NCI-H146 treated with DMSO at 0.1 percent for 48 hours (cell line): ENCODE data around the gene CLOCK.

ENCODE experiments used
- DNase-seq: peaks from one replicate; lab custom pipeline; 2025; ENCODE audit not compliant: unreplicated experiment; lab: John Stamatoyannopoulos, UW

The CLOCK gene

DNA sequence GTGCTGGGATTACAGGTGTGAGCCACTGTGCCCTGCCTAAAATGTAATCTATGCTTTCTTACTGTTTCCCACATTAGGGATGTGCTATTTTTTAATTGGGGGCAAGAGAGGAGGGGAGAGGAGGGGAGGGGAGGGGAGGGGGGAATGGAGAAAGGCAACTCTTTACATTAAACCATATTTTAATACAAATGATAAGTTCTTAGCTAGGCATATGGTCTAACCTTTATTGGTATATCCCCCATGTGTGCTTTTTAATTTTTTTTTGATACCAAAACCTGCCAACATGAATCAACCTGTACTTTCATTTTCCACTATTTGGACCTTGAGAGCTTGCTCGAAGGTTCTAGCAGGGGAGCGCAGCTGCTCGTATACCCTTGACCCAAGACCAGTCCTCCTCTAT, 6.4 kb downstream of the CLOCK start:
- DNase-seq, result no peak

DNA sequence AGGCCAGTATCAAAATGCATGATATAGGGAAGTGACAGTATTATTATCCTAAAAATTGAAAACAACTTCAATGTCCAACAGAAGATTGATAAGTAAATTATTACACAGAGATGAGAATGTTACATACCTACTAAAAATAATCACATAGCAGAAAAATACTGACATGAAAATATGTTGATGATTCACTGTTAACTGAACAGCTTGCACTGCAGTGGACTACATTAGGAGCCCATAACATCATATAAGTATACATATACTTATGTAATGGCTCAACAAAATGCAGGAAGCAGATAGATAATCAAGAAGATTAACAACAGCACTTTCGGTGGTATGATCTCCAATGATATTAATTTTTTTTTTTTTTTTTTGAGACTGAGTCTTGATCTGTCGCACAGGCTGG, 7.1 kb downstream of the CLOCK start:
- no peak for DNase-seq

DNA sequence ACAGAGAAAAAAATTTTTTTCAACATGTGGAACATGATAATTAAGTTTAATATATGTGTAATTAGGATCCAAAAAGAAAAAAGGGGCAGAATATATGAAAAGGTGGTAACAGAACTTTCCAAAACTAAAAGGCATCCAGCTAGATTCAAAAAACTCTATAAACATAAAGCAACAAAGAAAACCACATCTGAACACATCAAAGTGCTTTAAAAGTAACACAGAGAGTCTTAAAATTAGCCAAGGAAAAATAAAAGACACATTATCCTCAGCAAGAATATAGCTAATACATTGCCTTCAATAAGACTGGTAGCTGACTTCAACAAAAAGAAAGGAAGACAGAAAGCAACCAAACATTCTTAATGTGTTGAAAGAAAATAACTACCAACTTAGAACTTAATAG, 8.2 kb downstream of the CLOCK start:
- DNase-seq, result no peak

DNA sequence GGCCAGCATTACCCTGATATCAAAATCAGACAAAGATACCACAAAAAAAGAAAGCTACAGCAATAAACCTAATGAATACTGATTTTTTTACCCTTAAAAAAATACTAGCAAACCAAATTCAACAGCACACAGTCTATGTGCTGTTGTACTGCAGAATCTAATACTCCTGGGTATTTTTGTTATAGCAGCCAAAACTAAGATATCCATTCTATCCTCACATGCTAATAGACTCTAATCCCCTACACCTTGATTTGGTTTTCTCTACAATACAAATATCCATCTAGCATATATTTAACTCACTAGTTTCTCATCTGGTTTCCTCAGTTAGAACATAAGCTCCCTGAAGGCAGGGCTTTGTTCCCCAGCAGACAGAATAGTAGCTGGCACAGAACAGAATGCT, 12.4 kb downstream of the CLOCK start:
- DNase-seq, result no peak

DNA sequence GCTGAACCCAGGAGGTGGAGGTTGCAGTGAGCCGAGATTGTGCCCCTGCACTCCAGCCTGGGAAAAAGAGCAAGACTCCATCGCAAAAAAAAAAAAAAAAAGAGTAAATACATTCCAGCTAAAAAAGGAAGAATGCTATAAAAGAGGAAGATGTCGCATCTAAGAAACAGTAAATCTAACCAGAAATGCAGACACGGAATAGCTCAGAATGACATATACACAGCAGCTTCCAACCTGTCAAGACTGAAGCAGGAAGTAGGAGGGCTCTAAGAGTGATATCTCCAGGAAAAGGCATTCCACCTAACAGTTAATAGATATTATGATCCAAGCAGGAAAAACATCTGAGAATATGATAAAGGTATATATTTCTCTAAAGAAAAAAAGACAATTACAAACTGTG, 16.0 kb downstream of the CLOCK start:
- DNase-seq, result no peak

DNA sequence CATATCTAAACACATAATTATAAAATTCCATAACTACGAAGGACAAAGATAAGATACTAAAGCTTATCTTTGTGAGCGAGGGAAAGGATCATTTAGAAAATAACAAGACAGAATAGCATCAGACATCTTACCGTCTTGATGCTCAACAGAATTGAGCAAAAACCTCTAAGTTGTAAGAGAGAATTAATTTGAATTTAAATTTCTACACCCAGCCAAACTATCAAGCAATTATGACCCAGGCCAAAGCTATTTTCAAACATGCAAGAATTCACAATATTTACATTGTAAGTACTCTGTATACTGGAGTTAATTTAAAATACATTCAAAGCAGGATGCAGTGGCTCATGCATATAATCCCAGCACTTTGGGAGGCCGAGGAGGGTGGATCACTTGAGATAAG, 16.5 kb downstream of the CLOCK start:
- no peak for DNase-seq

DNA sequence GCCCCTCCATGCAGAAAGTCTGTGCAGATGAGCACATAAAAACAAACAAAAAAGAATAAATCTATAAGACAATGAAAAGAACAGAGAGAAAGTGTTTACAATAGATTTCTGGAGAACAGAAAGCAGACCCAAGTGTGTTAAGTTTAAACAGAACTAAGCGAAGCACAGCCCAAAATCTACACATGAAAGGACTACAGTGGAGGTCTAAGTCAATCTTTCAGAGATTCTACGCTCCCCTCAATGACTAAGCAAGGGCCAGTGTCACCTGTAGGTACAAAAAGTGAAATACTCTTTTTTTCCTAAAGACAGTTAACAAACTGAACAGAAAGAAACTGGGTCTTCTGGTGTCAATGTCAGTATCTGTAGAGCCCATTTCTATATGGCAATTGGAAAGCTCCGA, 18.2 kb downstream of the CLOCK start:
- no peak for DNase-seq

DNA sequence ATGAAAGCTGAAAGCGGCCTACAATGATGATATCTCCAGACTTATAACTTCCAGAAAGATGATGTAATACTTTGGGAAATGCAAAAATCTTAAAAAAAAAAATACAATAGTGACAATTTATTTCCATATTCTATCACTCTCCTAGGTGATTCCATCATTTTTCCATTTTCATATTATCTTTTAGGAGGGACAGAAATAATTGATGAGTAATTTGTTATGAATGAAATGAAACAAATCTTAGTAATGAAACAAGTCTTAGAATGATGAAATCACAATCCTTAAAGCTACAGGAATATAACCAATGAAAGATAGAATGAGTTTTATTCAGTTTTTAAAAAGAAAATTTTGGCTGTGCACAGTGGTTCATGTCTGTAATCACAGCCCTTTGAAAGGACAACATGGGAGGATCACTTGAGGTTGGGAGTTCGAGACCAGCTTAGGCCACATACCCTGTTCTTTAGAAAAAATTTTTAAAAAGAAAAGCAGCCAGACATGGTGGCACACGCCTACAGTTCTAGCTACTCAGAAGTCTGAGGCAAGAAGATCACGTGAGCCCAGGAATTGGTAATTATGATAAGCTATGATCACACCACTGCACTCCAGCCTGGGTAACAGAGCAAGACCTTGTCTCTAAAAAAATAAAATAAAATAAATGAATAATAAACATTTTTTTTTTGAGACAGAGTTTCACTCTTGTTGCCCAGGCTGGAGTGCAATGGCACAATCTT, 21.7 kb downstream of the CLOCK start:
- DNase-seq, result no peak

DNA sequence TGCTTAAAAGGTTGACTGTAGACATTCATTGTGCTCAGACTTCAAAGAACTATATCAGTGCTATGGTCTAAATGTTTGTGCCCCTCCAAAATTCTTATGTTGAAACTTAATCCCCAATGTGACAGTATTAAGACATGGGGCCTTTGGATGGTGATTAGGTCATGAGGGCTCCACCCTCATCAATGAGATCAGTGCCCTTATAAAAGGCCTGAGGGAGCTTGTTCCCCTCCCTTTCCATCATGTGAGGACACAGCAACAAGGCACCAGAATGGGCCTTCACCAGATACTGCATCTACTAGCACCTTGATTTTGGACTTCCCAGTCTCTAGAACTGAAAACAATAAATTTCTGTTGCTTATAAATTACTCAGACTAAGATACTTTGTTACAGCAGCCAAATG, 28.3 kb downstream of the CLOCK start:
- no peak for DNase-seq

DNA sequence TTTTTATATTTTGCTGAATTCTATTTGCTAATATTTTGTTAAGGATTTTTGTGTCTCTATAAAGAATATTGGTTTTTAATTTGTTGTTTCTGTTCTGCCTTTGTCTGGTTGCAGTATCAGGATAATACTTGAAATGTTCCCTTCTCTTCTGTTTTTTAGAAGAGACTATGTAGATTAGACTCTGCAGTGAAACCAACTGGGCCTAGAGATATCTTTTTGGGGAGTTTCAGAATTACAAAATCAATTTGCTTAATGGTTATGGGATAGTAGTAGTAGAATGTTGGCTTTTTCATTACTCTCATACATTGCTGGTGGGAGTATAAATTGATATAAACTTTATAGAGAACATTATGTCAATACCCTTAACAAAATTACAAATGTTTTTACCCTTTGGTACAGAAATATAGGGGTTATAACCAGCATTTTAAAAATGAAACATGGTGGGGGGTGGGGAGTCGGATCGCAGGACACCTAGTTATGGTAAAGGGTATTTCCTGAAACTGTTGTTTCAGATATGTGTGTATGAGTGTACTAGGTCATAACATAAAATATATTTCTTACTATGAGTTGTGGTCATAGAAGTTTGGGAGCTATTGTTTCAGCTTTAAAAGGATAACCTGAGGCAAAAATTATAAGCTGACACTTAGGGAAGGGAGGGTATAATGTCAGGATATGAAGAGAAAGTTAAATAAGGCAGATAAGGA, 29.0 kb downstream of the CLOCK start:
- DNase-seq, result no peak

DNA sequence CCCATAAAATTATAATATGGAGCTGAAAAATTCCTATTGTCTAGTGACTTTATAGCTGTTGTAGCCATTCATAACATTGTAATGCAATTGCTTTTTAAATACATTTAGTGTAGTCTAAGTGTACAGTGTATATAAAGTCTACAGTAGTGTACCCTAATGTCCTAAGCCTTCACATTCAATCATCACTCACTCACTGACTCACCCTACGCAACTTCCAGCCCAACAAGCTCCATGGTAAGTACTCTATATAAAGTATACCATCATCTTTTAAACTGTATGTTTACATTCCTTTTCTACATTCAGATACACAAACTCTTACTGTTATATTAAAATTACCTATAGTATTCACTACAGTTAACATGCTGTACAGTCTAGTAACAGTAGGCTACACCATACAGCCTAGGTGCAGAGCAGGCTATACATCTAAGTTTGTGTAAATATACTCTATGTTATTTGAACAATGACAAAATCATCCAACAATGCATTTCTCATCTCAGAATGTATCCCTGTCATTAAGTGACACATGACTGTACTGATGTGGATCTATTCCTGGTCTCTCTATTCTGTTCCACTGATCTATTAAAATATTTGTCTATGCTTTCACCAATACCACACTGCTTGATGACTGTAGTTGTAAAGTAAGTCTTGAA, 33.7 kb downstream of the CLOCK start:
- no peak for DNase-seq

DNA sequence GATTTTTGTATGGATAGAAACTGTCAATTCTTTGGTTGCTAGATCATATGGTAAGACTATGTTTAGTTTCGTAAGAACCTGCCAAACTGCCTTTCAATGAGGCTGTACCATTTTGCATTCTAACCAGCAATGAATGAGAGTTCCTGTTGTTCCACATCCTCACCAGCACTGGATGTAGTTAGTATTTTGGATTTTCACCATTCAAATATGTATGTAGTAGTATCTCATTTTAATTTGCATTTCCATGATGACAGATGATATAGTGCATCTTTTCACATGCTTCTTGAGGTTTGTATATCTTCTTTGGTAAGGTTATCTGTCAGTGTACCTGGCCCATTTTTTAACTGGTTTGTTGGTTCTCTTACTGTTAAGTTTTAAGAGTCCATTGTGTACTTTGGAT, 34.6 kb downstream of the CLOCK start:
- no peak for DNase-seq

DNA sequence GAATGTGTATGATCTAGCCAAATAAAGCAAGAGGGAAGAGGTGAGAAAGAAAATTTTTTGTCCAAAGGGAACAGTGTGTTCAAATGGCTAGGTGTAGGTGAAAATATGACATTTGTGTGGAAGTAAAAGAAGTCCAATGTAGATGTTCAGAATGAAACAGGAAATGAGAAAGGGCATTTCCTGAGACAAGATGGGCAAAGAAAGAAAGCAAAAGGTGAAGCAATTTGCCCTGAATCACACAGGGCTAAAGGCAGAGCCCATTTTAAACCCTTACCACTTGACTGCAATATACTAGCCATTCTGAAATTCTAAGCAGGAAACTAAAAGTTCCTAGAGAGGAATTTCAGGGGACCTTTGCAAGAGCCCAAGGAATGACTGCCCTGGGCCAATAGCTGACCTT, 36.0 kb downstream of the CLOCK start:
- no peak for DNase-seq

DNA sequence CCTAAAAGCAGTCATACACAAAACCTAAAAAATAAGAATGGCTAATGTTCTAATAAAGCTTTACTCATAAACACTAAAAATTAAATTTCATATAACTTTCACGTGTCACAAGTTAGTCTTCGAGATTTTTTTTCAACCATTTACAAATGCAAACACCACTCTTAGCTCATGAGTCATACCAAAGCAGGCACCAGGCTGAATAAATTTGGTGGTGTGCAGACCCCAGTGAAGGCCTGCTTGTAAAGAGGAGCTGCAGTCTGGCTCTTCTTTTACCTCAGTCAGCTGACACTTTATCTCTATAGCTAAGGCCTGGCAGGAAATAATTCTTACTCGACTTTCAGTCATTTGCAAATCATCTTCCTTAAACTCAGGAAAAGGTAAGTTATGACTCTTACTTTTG, 37.4 kb downstream of the CLOCK start:
- no peak for DNase-seq

DNA sequence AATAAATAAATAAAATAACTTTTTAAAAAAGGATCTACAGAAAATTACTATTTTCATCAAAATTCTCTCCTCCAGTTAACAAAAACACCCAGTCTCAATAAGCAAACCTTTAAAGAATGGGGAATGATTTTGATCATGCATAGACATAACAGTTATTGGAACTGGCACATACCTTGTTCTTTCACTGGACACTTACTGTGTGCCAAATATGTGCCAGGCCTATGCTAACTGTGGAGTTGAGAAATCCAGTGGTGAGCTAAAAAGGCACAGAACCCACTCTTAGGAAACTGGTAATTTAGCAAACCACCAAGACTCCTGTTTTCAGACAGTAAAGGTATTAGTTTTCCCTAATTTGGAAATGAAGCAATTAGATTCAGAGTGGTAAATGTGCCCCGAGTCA, 39.1 kb downstream of the CLOCK start:
- DNase-seq, result no peak

DNA sequence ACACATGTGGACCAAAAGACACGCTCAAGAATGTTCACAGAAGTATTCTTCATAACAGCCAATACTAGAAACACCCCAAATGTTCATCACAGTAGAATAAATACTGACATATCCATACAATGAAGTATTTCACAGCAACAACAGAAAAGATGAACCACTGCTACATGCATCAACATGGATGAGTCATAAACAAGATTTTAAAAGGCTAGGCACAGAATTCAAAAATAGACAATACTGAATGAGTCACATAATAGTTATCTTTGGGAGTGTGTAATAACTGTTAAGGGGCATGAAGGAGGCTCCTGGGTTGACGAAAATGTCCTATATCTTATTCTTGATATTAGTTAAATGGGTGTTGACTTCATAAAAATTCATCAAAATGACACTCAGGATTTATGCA, 43.5 kb downstream of the CLOCK start:
- no peak for DNase-seq

DNA sequence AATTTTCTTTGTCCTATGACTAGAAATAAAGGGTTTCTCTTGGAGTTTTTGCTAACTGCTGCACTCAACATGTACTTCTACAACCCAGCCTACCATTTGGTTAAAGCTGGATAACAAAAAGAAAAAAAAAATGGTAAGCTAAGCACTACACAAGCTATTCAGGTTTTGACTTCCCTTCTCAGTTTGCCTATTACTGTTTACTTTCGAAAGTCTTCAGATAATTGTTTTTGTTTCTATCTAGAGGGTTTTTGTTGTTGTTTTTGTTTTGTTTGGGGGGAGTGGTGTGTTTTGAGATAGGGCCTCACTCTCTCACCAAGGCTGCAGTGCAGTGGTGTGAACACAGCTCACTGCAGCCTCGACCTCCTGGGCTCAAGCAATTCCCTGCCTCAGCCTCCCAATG, 46.6 kb downstream of the CLOCK start:
- no peak for DNase-seq

DNA sequence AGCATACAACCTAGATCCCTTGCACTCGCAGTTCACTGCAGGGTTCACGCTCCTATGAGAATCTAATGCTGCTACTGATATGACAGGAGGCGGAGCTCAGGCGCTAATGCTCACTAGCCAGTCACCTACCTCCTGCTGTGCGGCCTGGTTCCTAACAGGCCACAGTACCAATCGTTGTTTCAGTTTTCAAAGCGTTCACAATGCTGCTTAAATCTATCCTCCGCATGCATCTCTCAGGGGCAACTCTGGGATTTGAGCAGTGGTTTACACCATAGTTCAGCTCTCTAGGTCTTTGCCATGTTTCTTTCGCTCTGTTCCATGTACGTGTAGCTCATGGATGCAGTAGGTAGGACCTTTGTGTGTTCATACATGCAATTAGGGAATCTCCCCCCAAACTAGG, 47.2 kb downstream of the CLOCK start:
- no peak for DNase-seq

DNA sequence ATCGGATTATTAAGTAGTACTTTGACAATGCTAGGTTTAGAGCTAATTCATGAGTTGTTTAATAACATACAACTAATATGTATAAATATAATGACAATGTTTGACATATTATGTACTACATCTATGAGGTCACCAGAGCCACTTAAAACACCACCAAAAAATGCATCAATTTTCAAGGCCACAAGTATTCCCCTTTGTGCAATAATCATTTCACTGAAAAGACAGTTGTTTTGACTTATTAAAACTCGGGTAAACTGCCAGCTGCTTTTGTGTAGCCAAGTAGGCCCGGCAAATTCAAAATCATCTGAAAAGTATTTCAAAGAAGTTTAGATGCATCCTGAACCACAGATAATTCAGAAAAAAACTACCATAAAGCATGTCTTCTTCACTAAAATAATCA, 48.7 kb downstream of the CLOCK start:
- DNase-seq, result no peak

DNA sequence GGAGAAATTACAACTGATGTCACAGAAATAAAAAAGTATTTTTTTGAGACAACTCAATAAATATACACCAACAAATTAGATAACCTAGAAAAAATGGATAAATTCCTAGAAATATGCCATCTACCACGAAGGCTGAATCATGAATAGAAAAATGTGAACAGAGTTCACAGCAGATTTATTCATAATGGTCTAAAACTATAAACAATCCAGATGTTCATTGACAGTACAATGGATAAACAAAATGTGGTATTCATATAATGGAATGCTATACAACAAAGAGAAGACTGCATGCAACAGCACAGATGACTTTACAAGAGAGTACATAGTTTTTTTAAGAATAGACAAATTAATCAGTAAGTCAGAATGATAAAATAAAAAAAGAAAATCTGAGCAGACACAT, 55.2 kb downstream of the CLOCK start:
- no peak for DNase-seq

DNA sequence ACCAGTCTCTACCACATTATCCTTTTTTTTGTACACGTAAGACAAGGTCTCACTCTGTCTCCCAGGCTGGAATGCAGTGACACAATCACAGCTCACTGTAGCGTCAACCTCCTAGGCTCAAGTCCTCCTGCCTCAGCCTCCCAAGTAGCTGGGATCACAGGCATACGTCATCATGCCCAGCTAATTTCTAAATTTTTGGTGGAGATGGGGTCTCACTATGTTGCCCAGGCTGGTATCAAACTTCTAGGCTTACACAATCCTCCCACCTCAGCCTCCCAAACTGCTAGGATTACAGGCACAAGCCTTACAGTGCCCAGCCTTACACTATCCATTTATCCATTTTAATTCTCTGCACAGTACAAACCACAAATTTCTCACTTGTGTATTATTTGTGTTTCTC, 58.0 kb downstream of the CLOCK start:
- DNase-seq, result no peak

DNA sequence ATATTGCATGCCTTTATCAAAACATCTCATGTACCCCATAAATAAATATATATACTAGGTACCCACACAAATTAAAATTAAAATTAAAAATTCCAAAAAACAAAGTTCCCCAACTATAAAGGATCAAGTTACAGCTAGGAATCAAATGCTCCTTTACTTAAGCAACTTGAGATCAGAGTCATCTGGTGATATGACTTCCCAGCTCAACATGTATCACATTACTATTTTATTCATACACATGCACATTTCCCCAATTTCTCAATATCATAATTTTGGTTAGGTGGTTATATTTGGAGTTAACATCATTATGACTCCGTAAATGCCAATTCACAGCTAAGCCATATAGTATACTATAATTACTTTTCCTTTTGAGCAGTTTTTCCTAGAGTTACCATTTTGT, 60.9 kb downstream of the CLOCK start:
- no peak for DNase-seq

DNA sequence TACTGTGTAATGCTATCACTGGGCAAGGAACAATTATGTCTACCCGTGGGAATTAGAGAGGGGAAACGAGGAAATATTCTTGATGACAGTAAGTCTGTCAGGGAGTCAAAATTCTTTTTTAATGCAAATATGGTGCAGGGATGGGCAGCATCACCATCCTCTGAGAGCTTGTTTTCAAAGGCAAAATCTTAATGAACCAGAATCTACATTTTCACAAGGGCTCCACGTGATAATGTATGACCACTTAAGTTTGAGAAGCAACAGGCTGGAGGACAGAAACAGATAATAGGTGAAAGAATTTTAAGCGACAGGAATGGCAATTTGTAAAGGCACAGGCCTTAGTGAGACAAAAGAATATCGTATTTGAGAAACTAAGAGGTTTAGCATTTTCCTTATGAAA, 63.4 kb downstream of the CLOCK start:
- no peak for DNase-seq
